ENCODE results near the gene CHRNB4.
"Not testable (repeated sequence)": the region's sequence is repeated elsewhere in the genome, so short reads cannot be mapped to it uniquely, and the experiment has no call there.

Gene CHRNB4

GRCh38 chr15:78615151-78615589, 25.8 kb downstream of the CHRNB4 start:
- no peak for DNase-seq

- no peak for DNase-seq
Measured at GRCh38 chr15:78614021-78614420, 27.0 kb downstream of the CHRNB4 start.

- not testable (repeated sequence) for DNase-seq
Measured at GRCh38 chr15:78609551-78609950, 31.5 kb downstream of the CHRNB4 start.

- DNase-seq, result no peak
Measured at GRCh38 chr15:78605680-78606079, 35.3 kb downstream of the CHRNB4 start.

- no peak for DNase-seq
Measured at GRCh38 chr15:78605201-78605600, 35.8 kb downstream of the CHRNB4 start.

GRCh38 chr15:78604420-78604819, 36.6 kb downstream of the CHRNB4 start:
- DNase-seq, result no peak

- no peak for DNase-seq
Measured at GRCh38 chr15:78603467-78603866, 37.5 kb downstream of the CHRNB4 start.

- no peak for DNase-seq
Measured at GRCh38 chr15:78599189-78599588, 41.8 kb downstream of the CHRNB4 start.

- no peak for DNase-seq
Measured at GRCh38 chr15:78598348-78598747, 42.7 kb downstream of the CHRNB4 start.

- no peak for DNase-seq
Measured at GRCh38 chr15:78597583-78597982, 43.4 kb downstream of the CHRNB4 start.

GRCh38 chr15:78574944-78575343, 66.1 kb downstream of the CHRNB4 start:
- DNase-seq, result no peak
